GM21390 (cell line): Measurements from ENCODE around the gene L3MBTL4.
"Not testable (repeated sequence)": the region's sequence is repeated elsewhere in the genome, so short reads cannot be mapped to it uniquely, and the experiment has no call there.

Source experiments
- ATAC-seq: cut with Tn5 transposase; IDR thresholded peaks from one replicate; pipeline ENCODE4 v1.9.1; 2021; ENCODE audit not compliant: unreplicated experiment

L3MBTL4 gene

GRCh38 chr18:6204476-6204875, 210.2 kb downstream of the L3MBTL4 start:
- ATAC-seq: no peak

GRCh38 chr18:6203791-6204190, 210.9 kb downstream of the L3MBTL4 start:
- ATAC-seq: no peak

- no peak for ATAC-seq
Measured at GRCh38 chr18:6202861-6203260, 211.8 kb downstream of the L3MBTL4 start.

DNA sequence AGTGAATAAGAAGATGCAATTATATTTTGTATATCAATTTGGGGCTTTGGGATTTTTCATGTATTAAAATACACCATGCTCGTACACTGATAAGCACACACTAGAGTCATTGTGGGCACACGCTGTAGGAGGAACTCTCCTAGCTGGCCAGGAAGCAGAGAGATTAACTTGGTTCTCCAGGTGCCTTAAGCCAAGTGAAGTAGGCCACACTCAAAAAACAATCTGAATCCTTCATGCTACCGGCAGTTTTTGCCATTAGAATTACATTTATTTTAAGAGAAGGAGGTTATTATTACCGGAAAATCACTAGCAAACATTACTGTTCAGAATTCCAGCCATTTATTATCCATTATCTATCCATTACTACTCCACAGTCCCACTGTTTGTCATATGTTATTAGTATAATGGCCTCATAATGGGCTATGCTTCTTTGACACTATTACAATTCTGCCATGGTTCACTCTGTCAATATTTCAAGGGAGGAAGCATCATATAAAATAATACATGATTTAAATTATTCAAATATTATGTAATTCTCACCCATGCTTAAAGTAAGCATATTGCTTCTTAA, 214.4 kb downstream of the L3MBTL4 start:
- ATAC-seq: no peak

- ATAC-seq: no peak
Measured at GRCh38 chr18:6199777-6200176, 214.9 kb downstream of the L3MBTL4 start.

DNA sequence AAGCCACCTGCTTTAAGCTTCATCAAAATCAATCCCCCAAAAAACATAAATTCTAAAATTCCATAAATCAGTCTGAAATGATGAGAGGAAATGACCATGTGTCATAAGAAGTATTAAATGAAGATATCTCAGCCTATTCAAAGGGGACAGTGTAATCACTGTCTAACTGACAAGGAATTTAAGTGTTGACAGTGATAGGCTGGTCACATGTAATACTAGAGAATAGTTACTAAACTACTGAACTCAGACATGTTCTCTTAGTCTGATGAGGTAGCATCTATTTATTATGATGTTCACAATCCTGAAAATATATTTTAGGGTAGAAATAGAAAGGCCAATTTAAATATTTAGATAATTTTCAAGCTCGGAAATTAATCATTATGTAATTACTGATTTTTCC, 216.1 kb downstream of the L3MBTL4 start:
- no peak for ATAC-seq

DNA sequence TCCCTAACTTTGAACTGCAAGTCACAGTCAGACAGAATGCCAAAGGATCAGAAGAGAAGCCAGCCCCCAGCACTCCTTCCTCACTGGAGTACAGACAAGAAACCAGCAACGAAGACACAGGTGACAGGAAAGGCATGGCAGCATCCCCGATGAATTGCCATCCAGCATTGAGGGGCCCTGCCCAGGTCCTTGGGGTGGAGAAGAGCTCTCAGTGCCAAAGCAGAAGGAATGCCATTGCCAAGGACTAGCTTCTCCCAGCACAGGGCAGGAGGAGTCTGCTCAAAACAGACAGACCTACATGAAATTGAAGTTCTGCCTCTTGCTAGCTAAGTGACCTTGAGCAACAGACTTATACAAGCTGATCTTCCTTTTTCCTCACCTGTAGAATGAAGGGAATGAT, 220.1 kb downstream of the L3MBTL4 start:
- no peak for ATAC-seq

DNA sequence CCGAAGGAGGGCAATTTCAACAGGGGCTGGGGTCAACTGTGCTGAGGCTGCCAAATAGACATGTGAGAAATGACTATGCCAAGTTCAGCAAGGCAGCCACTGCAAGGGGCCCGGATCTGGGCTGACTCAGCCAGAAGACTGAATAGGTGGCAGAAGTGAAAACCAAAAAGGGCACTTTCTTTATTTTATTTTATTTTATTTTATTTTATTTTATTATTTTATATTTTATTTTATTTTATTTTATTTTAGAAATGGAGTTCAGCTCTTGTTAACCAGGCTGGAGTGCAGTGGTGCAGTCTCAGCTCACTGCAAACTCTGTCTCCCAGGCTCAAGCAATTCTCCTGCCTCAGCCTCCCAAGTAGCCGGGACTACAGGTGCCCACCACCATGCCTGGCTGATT, 228.9 kb downstream of the L3MBTL4 start:
- not testable (repeated sequence) for ATAC-seq

DNA sequence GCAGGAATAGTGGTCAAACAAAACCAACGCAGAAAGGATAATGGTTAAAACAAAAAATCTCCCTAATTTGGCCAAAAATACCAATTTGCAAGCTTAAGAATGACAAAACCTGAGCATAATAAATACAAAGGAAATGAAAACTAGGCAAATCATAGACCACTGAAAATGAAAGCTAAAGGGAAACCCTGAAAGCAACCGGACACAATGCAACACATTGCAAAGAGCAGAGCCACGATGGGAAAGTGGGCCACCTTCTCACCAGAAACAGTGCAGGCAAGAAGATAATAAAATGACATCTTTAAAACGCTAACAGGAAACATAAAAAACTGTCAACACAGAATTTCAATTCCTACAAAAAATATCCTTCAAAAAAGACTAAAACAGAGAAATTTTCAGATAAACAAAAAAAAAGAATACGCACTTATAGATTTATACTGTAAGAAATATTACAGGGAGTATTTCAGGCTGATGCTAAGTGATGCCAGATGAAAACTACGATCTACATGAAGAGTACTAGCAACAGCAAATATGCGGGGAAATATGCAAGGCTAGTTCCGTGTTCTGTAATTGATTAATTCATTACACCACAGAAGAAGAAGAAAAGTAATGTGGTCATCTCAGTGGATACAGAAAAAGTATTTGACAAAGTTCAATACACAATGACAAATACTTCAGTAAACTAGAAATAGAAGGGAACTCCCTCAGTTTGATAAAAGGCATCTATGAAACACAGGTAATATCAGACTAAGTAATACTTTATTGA, 239.5 kb downstream of the L3MBTL4 start:
- ATAC-seq: no peak

GRCh38 chr18:6170604-6171003, 244.1 kb downstream of the L3MBTL4 start:
- ATAC-seq: no peak

DNA sequence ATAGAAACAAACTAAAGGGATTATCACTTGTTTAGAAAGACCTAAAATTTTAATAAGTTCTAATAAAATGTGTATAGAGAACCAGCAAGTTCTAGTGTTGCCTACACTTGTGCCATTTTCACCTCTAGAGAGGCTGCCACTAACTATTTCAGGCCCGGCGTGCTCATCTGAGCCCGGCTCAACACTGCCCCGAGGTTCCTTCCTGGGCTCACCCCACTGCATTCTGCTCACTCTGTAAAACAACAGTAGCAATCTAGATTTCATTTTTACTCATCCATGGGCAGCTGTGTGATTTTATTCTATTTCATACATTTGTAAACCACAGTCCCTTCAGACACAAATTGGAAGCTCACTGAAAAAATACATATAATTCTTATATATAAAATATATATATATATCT, 253.2 kb downstream of the L3MBTL4 start:
- ATAC-seq: no peak

DNA sequence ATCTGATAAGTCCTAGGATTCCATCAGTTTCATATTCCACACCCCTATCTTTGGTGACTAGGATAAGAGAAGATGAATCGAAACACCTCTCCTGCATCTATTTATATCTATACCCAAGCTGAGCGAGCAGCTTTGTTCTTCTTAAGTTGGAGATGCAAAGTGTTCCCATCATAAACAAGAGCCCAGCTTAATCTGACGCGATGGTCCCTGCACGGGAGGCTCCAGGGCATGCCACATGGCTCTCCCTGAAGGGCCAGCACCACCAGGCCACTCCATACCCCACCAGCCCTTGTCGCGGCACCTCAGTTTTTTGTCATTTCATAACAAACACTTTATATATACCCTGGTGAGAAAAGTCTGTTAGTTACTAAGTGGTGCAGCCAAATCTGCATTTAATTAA, 255.3 kb downstream of the L3MBTL4 start:
- no peak for ATAC-seq

GRCh38 chr18:6158958-6159357, 255.8 kb downstream of the L3MBTL4 start:
- ATAC-seq: no peak

DNA sequence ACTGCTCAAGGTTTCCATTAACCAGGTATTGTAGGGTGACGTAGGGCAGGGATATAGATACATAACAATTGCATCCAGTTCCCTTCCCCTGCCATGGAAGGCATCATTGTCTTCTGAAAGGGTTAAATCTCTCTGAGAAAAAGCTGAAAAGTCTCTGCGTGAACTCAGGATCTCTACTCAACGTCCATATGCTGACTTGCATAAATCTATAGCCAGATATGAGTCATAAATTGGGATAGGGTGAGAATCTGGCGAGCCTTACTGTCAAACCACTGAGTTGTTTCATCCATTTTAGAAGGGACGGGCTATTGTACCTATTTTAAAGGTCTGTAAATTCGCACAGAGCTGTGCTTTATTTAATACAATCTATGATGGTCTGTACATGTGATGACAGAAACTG, 258.3 kb downstream of the L3MBTL4 start:
- ATAC-seq: no peak

DNA sequence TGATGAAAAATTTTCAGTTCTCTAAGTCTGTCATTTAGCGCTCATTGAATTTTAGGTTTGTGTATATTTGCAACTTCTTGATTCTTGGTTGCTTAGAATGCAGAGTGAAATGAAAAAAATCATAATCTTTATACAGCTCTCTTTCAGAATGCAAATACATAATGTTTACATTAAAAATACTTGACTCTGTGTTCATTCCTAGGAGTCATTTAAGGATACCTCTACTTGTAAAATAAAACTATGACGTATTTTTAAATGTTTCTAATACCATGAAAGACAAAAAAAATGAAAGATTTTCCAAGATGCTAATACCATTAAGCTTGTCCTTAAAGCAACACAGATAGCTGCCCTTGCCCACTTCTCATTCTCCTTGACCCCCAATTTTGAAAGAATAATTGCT, 259.0 kb downstream of the L3MBTL4 start:
- no peak for ATAC-seq

GRCh38 chr18:6150430-6150829, 264.3 kb downstream of the L3MBTL4 start:
- ATAC-seq: no peak

GRCh38 chr18:6146307-6146661, 268.4 kb downstream of the L3MBTL4 start:
- no peak for ATAC-seq

GRCh38 chr18:6145645-6146306, 268.9 kb downstream of the L3MBTL4 start:
- no peak for ATAC-seq

- no peak for ATAC-seq
Measured at GRCh38 chr18:6139007-6139406, 275.7 kb downstream of the L3MBTL4 start.

DNA sequence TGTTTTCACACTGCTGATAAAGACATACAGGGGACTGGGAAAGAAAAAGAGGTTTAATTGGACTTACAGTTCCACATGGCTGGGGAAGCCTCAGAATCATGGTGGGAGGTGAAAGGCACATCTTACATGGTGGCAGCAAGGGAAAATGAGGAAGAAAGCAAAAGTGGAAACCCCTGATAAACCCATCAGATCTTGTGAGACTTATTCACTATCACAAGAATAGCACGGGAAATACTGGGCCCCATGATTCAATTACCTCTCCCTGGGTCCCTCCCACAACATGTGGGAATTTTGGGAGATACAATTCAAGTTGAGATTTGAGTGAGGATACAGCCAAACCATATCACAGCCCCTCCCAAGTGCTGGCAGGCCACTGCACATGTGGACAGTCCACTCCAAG, 278.8 kb downstream of the L3MBTL4 start:
- ATAC-seq: not testable (repeated sequence)

DNA sequence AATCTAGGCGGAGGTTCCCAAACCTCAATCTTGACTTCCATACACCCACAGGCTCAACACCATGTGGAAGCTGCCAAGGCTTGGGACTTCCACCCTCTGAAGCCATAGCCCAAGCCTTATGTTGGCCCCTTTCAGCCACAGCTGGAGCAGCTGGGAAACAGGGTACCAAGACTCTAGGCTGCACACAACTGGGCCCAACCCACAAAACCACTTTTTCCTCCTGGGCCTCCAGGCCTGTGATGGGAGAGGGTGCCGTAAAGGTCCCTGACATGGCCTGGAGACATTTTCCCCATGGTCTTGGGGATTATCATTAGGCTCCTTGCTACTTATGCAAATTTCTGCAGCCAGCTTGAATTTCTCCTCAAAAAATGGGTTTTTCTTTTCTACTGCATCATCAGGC, 279.7 kb downstream of the L3MBTL4 start:
- ATAC-seq: not testable (repeated sequence)

DNA sequence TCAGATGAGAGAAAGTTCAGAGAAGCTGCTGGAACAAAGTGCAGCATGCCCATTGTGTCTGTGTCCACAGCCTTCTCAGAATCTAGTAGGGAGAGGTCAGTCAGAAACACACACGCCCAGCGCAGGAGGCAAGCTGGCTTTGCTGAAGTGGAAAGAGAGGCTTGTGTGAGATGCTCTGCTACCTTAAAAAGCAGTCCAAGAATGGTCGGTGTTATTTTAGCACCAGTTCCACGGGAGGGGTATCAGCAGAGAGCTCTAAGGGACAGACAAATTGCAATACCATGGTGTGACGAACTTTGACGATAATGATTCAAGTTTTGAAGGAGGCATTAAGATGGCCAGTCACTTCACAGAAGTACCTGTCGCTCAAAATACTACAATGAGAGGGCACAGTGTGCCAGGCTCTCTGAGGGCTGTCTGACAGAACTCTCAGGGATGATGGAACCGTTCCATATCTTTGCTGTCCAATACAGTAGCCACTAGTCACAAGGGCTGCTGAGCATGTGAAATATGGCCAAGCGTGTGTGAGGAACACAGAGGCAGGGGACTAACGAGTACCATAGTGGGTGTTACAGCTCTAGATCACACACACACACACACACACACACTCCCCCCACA, 281.9 kb downstream of the L3MBTL4 start:
- ATAC-seq: no peak
